Subcutaneous abdominal adipose tissue (tissue), 5 donors: ENCODE data around the gene CTXND1.
"Not testable (repeated sequence)": the region's sequence is repeated elsewhere in the genome, so short reads cannot be mapped to it uniquely, and the experiment has no call there.

Experiments
- H3K27ac ChIP-seq: one replicate; pipeline ENCODE4 v1.7.0; 2013; ENCODE audit warnings: low read depth, mild to moderate bottlenecking, inconsistent platforms, low read length, moderate library complexity
- H3K27me3 ChIP-seq, 5 donors: one replicate each; pipeline ENCODE4 v1.7.0; 2013; ENCODE audit warnings: low read length in 5 of 5, inconsistent platforms in 1 of 5; ENCODE audit not compliant: control insufficient read depth in 5 of 5, insufficient read depth in 4 of 5
- H3K36me3 ChIP-seq, 5 donors: one replicate each; pipeline ENCODE4 v1.7.0; 2013; ENCODE audit warnings: low read length in 5 of 5; ENCODE audit not compliant: control insufficient read depth in 5 of 5, insufficient read depth in 5 of 5
- H3K4me1 ChIP-seq, 5 donors: one replicate each; pipeline ENCODE4 v1.7.0; 2013; ENCODE audit warnings: low read length in 5 of 5, mild to moderate bottlenecking in 3 of 5, moderate library complexity in 1 of 5; ENCODE audit not compliant: control insufficient read depth in 5 of 5, insufficient read depth in 5 of 5
- H3K4me3 ChIP-seq, 5 donors: one replicate each; pipeline ENCODE4 v1.7.0; 2013; ENCODE audit warnings: low read length in 5 of 5, low read depth in 1 of 5
- H3K9ac ChIP-seq, 5 donors: one replicate each; pipeline ENCODE4 v1.7.0; 2013; ENCODE audit warnings: low read length in 5 of 5, mild to moderate bottlenecking in 4 of 5, moderate library complexity in 3 of 5
- H3K9me3 ChIP-seq, 5 donors: one replicate each; pipeline ENCODE4 v1.7.0; 2013; ENCODE audit warnings: low read length in 5 of 5; ENCODE audit not compliant: control insufficient read depth in 5 of 5
- donor health status: healthy.
- donor health status: healthy.
- donor health status: healthy.
- donor health status: healthy.
- donor health status: healthy.

CTXND1 gene

DNA sequence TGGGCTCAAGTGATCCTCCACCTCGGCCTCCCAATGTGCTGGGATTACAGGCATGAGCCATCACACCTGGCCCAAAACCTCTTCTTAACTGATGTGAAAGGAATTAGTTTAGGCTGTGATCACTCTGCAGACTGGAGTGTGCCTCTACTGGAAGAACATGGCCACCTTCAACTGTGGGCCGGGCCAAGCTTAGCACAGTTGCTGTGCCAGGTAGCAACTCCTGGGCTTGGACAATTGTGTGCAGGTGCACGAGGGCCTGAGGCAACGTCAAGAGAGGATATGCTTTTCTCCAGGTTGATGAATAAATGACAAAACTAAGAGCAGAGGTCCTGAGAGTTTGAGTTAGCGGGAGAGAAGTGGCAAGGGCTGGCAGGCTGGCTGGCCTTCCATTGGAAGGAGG lies 92.7 kb downstream of the CTXND1 start:
- Histone ChIP-seq H3K27ac (peak overlapping the region; percentile 77), H3K9me3 (no peaks in the 10 kb centered on the region), H3K36me3 (peaks cover 9 to 48% (median 20%) of the 10 kb centered on the region in 5 donors), H3K27me3 (no peaks in the 10 kb centered on the region), H3K9ac (peak overlapping the region in 1 of 5 donors; percentile 60), H3K4me3 (no peak overlapping the region), H3K4me1 (peaks cover 21 to 88% (median 77%) of the 10 kb centered on the region in 5 donors)

GRCh38 chr15:80157215-80157614 lies 94.8 kb downstream of the CTXND1 start:
- Histone ChIP-seq H3K4me1 (peaks cover 25 to 90% (median 86%) of the 10 kb centered on the region in 5 donors), H3K27me3 (no peaks in the 10 kb centered on the region), H3K4me3 (no peak overlapping the region), H3K36me3 (peaks cover 0 to 33% (median 12%) of the 10 kb centered on the region in 5 donors), H3K9me3 (no peaks in the 10 kb centered on the region), H3K9ac (no peak overlapping the region), H3K27ac (no peak overlapping the region)

GRCh38 chr15:80156176-80156720 lies 95.8 kb downstream of the CTXND1 start:
- Histone ChIP-seq H3K4me3 (no peak overlapping the region), H3K27me3 (no peaks in the 10 kb centered on the region), H3K9me3 (no peaks in the 10 kb centered on the region), H3K36me3 (peaks cover 0 to 30% (median 12%) of the 10 kb centered on the region in 5 donors), H3K27ac (no peak overlapping the region), H3K4me1 (peaks cover 18 to 88% (median 84%) of the 10 kb centered on the region in 5 donors), H3K9ac (no peak overlapping the region)

DNA sequence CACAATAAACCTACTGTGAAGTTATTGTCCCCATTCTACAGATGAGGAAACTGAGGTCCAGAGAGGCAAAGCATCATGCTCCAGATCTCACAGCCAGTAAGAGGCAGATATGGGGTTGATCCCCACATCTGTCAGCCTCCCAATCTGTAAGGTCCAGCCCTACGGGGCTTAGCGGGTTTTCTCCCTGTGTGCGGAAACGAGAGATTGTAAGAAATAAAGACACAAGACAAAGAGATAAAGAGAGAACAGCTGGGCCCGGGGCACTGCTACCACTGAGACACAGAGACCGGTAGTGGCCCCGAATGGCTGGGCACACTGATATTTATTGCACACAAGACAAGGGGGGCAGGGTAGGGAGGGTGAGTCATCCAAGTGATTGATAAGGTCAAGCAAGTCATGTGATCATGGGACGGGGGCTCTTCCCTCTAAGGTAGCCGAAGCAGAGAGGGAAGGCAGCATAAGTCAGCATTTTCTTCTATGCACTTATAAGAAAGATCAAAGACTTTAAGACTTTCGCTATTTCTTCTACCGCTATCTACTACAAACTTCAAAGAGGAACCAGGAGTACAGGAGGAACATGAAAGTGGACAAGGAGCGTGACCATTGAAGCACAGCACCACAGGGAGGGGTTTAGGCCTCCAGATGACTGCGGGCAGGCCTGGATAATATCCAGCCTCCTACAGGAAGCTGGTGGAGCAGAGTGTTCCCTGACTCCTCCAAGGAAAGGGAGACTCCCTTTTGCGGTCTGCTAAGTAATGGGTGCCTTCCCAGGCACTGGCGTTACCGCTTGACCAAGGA lies 96.4 kb downstream of the CTXND1 start:
- not testable (repeated sequence) for H3K27me3 ChIP-seq, H3K9me3 ChIP-seq
- H3K4me3 ChIP-seq = peak overlapping the region in 2 of 5 donors; percentile 16 to 17
- H3K4me1 ChIP-seq = peaks cover 13 to 88% (median 81%) of the 10 kb centered on the region in 5 donors
- H3K9ac ChIP-seq = peak overlapping the region in 1 of 5 donors; percentile 37
- H3K27ac ChIP-seq = peak overlapping the region; percentile 77
- H3K36me3 ChIP-seq = peaks cover 0 to 30% (median 12%) of the 10 kb centered on the region in 5 donors

- Histone ChIP-seq H3K9me3 (no peaks in the 10 kb centered on the region), H3K9ac (peak overlapping the region in 1 of 5 donors; percentile 37), H3K36me3 (peaks cover 0 to 28% (median 12%) of the 10 kb centered on the region in 5 donors), H3K27ac (peak overlapping the region; percentile 77), H3K27me3 (no peaks in the 10 kb centered on the region), H3K4me3 (peak overlapping the region in 4 of 5 donors; percentile 4 to 36 (median 14)), H3K4me1 (peaks cover 9 to 82% (median 75%) of the 10 kb centered on the region in 5 donors)
These were observed 97.0 kb downstream of the CTXND1 start for GRCh38 chr15:80155001-80155377.

DNA sequence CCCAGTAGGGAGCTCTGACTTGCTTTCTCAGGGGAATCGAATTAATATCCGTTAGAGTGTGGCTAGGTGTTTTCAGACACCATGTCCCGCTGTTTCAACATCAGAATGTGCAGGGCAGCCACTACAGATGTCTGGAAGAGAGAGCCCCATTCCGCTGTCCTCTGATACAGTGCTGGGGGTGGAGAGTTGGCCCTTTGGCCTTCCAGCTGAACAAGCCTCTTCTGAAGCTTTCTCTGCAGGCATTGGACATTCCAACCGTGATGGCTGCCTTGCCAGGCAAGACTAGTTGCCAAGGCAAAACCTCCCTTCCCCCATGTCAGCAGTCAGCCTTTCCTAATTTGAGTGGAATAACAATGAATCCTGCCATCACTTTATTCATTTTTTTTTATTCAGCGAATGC lies 97.7 kb downstream of the CTXND1 start:
- no peaks in the 10 kb centered on the region for H3K27me3 ChIP-seq
- peak overlapping the region; percentile 77 for H3K27ac ChIP-seq
- H3K4me3 ChIP-seq = peak overlapping the region; percentile 45 to 90 (median 77)
- no peaks in the 10 kb centered on the region for H3K9me3 ChIP-seq
- peak overlapping the region in 3 of 5 donors; percentile 33 to 73 (median 65) for H3K9ac ChIP-seq
- peaks cover 0 to 22% (median 8%) of the 10 kb centered on the region in 5 donors for H3K36me3 ChIP-seq
- peaks cover 8 to 75% (median 68%) of the 10 kb centered on the region in 5 donors for H3K4me1 ChIP-seq

GRCh38 chr15:80153900-80154299 lies 98.1 kb downstream of the CTXND1 start:
- peak overlapping the region; percentile 71 to 90 (median 80) for H3K4me3 ChIP-seq
- H3K9ac ChIP-seq = peak overlapping the region in 3 of 5 donors; percentile 33 to 73 (median 65)
- H3K4me1 ChIP-seq = peaks cover 8 to 72% (median 66%) of the 10 kb centered on the region in 5 donors
- H3K36me3 ChIP-seq = peaks cover 0 to 19% (median 8%) of the 10 kb centered on the region in 5 donors
- no peaks in the 10 kb centered on the region for H3K9me3 ChIP-seq
- no peaks in the 10 kb centered on the region for H3K27me3 ChIP-seq
- H3K27ac ChIP-seq = peak overlapping the region; percentile 77

DNA sequence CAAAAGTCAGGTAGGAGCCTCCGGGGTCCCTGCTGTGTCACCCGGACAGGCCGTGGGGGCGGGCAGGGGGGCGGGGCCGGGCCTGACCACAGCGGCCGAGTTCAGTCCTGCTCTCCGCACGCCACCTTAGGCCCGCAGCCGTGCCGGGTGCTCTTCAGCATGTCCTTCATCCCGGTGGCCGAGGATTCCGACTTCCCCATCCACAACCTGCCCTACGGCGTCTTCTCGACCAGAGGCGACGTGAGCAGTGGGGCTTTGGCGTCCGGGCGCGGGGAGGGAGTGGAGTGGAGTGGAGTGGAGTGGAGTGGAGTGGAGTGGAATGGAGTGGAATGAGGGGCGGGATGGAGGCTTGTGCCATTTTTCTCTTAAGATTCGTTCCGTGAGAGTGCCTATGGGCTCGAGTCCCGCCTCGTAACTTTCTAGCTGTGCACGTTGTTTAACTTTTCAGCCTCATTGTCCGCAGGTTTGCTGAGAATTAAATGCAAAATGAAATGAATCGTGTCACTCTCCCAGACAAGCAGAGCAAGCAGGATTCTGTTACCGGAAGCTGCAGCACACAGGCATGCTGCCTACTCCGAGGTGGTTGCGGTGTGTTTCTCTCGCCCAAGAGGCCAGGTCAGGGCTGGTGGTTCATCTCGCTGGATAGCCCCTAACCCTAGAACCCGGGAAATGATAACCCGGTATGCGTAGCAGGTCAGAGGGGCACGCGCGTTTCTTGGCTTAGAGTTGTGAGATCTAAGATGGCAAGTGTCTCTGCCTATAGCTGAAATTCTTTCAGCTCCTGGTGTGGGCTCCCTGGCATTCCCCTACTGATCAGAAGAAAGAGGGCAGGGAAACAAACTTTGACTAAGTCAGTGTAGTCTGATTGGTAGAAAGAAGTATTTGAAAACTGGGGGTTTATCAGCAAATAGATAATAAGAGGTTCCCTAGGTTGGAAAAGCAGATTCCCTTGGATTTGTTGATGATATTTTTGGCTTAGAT lies 98.8 kb downstream of the CTXND1 start, which contains the start of gene FAH:
TSS of gene FAH (plus strand) at position 104 of the 981 bp plus-strand sequence. CDS start at position 160, 56 bp downstream.
- peak within 1 kb of the TSS; percentile 77 for H3K27ac ChIP-seq
- peak within 1 kb of the TSS; percentile 42 to 73 (median 52) for H3K9ac ChIP-seq
- H3K4me3 ChIP-seq = peak within 1 kb of the TSS; percentile 71 to 90 (median 80)
- H3K4me1 ChIP-seq = peaks cover 8 to 67% (median 59%) of the 10 kb centered on the region in 5 donors
- no peaks in the 10 kb centered on the region for H3K27me3 ChIP-seq
- H3K9me3 ChIP-seq = no peaks in the 10 kb centered on the region
- peaks cover 0 to 12% (median 3%) of the 10 kb centered on the region in 5 donors for H3K36me3 ChIP-seq

DNA sequence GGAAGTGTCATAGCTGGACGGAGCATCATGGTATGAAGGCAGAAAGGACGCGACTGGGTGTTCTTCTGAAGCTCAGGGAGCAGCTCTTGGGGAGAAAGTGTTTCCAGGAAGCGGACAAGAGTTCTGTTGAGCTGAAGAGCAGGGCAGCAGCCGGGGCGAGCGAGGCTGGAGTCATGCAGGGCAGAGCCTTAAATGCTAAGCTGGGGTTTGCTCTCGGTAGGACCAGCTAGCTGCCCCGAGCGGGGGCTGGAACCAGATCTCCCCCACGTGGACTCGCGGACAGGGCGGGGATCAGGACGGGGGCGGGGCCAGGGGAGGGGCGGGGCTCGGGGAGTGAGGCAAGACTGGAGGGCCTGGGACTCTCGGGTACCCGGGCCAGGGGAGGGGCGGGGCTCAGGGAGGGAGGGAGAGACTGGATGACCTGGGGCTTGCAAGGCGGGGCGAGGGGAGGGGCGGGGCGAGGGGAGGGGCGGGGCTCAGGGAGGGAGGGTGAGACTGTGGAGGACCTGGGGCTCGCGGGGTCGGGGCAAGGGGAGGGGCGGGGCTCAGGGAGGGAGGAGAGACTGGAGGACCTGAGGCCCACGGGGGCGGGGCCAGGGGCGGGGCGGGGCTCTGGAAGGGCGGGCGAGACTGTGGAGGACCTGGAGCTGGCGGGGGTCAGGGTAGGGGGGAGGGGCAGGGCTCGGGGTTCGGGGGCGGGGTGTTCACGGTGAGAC lies 99.7 kb downstream of the CTXND1 start:
- H3K4me1 ChIP-seq = peaks cover 6 to 59% (median 50%) of the 10 kb centered on the region in 5 donors
- H3K9me3 ChIP-seq = no peaks in the 10 kb centered on the region
- no peaks in the 10 kb centered on the region for H3K27me3 ChIP-seq
- peak overlapping the region in 3 of 5 donors; percentile 23 to 72 (median 42) for H3K9ac ChIP-seq
- peak overlapping the region; percentile 71 to 80 (median 77) for H3K4me3 ChIP-seq
- H3K36me3 ChIP-seq = peaks cover 0 to 4% (median 0%) of the 10 kb centered on the region in 5 donors
- peak overlapping the region; percentile 63 for H3K27ac ChIP-seq
